ENCODE measurements around the gene CHURC1. TPM values are rescaled to one million over a fixed set of nuclear protein-coding genes. Genes with fewer than 3 reads are reported as not detected.

Gene CHURC1
- total and polyA plus RNA-seq, 2 of the 13 experiments (the other 11 are each of a cell fraction or from before 2014, with no cell fraction given) = 41.1 to 74.4 TPM

DNA sequence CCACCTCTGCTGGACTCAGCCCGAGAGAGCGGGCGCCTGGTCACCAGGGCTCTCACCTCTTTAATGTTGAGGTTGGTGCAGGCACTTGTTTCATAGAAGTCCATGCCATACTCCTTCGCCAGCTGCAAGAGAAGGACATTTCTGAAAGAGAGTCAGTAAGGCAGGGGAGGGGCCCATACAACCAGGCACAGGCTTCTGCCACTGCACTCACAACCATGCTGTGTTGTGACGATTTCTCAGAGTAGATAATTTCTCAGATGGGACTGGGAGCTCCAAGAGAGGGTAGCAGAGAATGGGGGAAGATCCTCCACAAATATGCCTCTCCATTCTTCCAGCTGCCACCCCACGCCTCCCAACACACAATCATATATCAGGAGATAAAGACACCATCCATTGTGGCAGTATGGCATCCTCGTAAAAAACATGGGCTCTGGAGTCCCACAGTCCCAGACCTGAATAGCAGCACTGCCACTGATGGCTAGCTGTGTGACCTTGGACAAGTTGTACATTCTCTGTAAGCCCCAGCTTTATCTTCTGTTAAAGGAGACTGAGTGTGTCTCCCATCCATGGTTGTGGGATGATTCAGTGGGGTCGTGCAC lies 34.5 kb downstream of the CHURC1 start (continued):
- TF ChIP-seq ZNF280D (CRISPR knock-in tag; IDR thresholded peaks at IDR 0.05) (0 out of 2 replicates have a peak, but pooled peaks have one; percentile 10), ZSCAN29 (CRISPR knock-in tag; conservative IDR thresholded peaks at IDR 0.05) (no peak), CREB3 (CRISPR knock-in tag; IDR thresholded peaks at IDR 0.05) (no peak), ZBTB42 (CRISPR knock-in tag; IDR thresholded peaks at IDR 0.05) (no peak), JDP2 (CRISPR knock-in tag; IDR thresholded peaks at IDR 0.05; ENCODE audit: borderline replicate concordance) (no peak), ZBED4 (CRISPR knock-in tag; IDR thresholded peaks at IDR 0.05; ENCODE audit: borderline replicate concordance) (no peak), HNRNPH1 (optimal IDR thresholded peaks at IDR 0.05; ENCODE audit: low read depth, low read length) (no peak), ZBTB7B (CRISPR knock-in tag; IDR thresholded peaks at IDR 0.05) (no peak), SNRNP70 (IDR thresholded peaks at IDR 0.05; ENCODE audit: low read depth, low read length) (no peak), ZFP91 (CRISPR knock-in tag; IDR thresholded peaks at IDR 0.05; ENCODE audit: borderline replicate concordance) (no peak; the same call in none of the 2 replicates), ZSCAN30 (CRISPR knock-in tag; IDR thresholded peaks at IDR 0.05) (no peak), MTA1 (CRISPR knock-in tag; IDR thresholded peaks at IDR 0.05; ENCODE audit: borderline replicate concordance) (peak; percentile 76; the same call in 1 of the 2 replicates), SATB2 (CRISPR knock-in tag; IDR thresholded peaks at IDR 0.05) (no peak)
- TF ChIP-seq, protein P1, sequence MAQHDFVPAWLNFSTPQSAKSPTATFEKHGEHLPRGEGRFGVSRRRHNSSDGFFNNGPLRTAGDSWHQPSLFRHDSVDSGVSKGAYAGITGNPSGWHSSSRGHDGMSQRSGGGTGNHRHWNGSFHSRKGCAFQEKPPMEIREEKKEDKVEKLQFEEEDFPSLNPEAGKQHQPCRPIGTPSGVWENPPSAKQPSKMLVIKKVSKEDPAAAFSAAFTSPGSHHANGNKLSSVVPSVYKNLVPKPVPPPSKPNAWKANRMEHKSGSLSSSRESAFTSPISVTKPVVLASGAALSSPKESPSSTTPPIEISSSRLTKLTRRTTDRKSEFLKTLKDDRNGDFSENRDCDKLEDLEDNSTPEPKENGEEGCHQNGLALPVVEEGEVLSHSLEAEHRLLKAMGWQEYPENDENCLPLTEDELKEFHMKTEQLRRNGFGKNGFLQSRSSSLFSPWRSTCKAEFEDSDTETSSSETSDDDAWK (CRISPR knock-in tag; IDR thresholded peaks at IDR 0.05) = no peak
